T-helper 1 cell treated with Interleukin-12 subunit alpha and Interleukin-12 subunit beta and Interleukin-4 antibody, amounts not matched to agents 30 μg/mL and 1 μg/mL, for 36 hours (primary cell): ENCODE measurements around the gene SEMA3D.

Experiments
- H3K27ac Mint-ChIP-seq: one replicate; pipeline ENCODE4 v1.8.0; 2021; ENCODE audit warnings: mild to moderate bottlenecking, mixed read lengths
- H3K27me3 Mint-ChIP-seq: one replicate; pipeline ENCODE4 v1.8.0; 2021; ENCODE audit warnings: low read depth, mixed read lengths
- H3K36me3 Mint-ChIP-seq: one replicate; pipeline ENCODE4 v1.8.0; 2021; ENCODE audit warnings: low read depth, mixed read lengths
- H3K4me1 Mint-ChIP-seq: one replicate; pipeline ENCODE4 v1.8.0; 2021; ENCODE audit warnings: low read depth, mixed read lengths
- H3K4me3 Mint-ChIP-seq: one replicate; pipeline ENCODE4 v1.8.0; 2021; ENCODE audit warnings: mild to moderate bottlenecking, moderate library complexity, mixed read lengths
- H3K9me3 Mint-ChIP-seq: one replicate; pipeline ENCODE4 v1.8.0; 2021; ENCODE audit warnings: mixed read lengths

Gene SEMA3D

GRCh38 chr7:85065888-85066485 lies 120.9 kb downstream of the SEMA3D start:
- Mint-ChIP-seq H3K27me3 (no peaks in the 10 kb centered on the region), H3K36me3 (no peaks in the 10 kb centered on the region), H3K27ac (no peak overlapping the region), H3K4me1 (no peaks in the 10 kb centered on the region), H3K9me3 (no peaks in the 10 kb centered on the region), H3K4me3 (no peak overlapping the region)

GRCh38 chr7:85065306-85065705 lies 121.5 kb downstream of the SEMA3D start:
- H3K36me3 Mint-ChIP-seq = no peaks in the 10 kb centered on the region
- no peaks in the 10 kb centered on the region for H3K4me1 Mint-ChIP-seq
- no peaks in the 10 kb centered on the region for H3K27me3 Mint-ChIP-seq
- H3K27ac Mint-ChIP-seq = no peak overlapping the region
- H3K9me3 Mint-ChIP-seq = no peaks in the 10 kb centered on the region
- H3K4me3 Mint-ChIP-seq = no peak overlapping the region

- no peaks in the 10 kb centered on the region for H3K4me1 Mint-ChIP-seq
- no peak overlapping the region for H3K27ac Mint-ChIP-seq
- no peak overlapping the region for H3K4me3 Mint-ChIP-seq
- H3K9me3 Mint-ChIP-seq = no peaks in the 10 kb centered on the region
- H3K27me3 Mint-ChIP-seq = no peaks in the 10 kb centered on the region
- no peaks in the 10 kb centered on the region for H3K36me3 Mint-ChIP-seq
Observed at GRCh38 chr7:85062651-85063050, 124.2 kb downstream of the SEMA3D start.

GRCh38 chr7:85061456-85061855 lies 125.4 kb downstream of the SEMA3D start:
- Mint-ChIP-seq H3K27ac (no peak overlapping the region), H3K36me3 (no peaks in the 10 kb centered on the region), H3K27me3 (no peaks in the 10 kb centered on the region), H3K4me3 (no peak overlapping the region), H3K4me1 (no peaks in the 10 kb centered on the region), H3K9me3 (no peaks in the 10 kb centered on the region)

GRCh38 chr7:85060696-85061095 lies 126.2 kb downstream of the SEMA3D start:
- Mint-ChIP-seq H3K9me3 (no peaks in the 10 kb centered on the region), H3K36me3 (no peaks in the 10 kb centered on the region), H3K27ac (no peak overlapping the region), H3K4me3 (no peak overlapping the region), H3K27me3 (no peaks in the 10 kb centered on the region), H3K4me1 (no peaks in the 10 kb centered on the region)

- no peaks in the 10 kb centered on the region for H3K36me3 Mint-ChIP-seq
Observed at GRCh38 chr7:85055906-85056305, 130.9 kb downstream of the SEMA3D start.

GRCh38 chr7:85055196-85055595 lies 131.7 kb downstream of the SEMA3D start:
- peaks cover 3% of the 10 kb centered on the region for H3K4me1 Mint-ChIP-seq
- no peaks in the 10 kb centered on the region for H3K27me3 Mint-ChIP-seq
- no peaks in the 10 kb centered on the region for H3K9me3 Mint-ChIP-seq
- H3K4me3 Mint-ChIP-seq = no peak overlapping the region
- no peaks in the 10 kb centered on the region for H3K36me3 Mint-ChIP-seq
- no peak overlapping the region for H3K27ac Mint-ChIP-seq

More at GRCh38 chr7:85055906-85056305, 130.9 kb downstream of the SEMA3D start:
- no peak overlapping the region for H3K4me3 Mint-ChIP-seq
- no peaks in the 10 kb centered on the region for H3K27me3 Mint-ChIP-seq
- H3K4me1 Mint-ChIP-seq = peaks cover 3% of the 10 kb centered on the region
- H3K9me3 Mint-ChIP-seq = no peaks in the 10 kb centered on the region
- no peak overlapping the region for H3K27ac Mint-ChIP-seq

- H3K36me3 Mint-ChIP-seq = no peaks in the 10 kb centered on the region
- H3K27ac Mint-ChIP-seq = no peak overlapping the region
Observed at GRCh38 chr7:85054306-85054705, 132.6 kb downstream of the SEMA3D start.

GRCh38 chr7:85052894-85053293 lies 134.0 kb downstream of the SEMA3D start:
- H3K4me3 Mint-ChIP-seq = no peak overlapping the region
- H3K36me3 Mint-ChIP-seq = no peaks in the 10 kb centered on the region
- H3K4me1 Mint-ChIP-seq = peaks cover 3% of the 10 kb centered on the region
- H3K27ac Mint-ChIP-seq = no peak overlapping the region
- H3K9me3 Mint-ChIP-seq = no peaks in the 10 kb centered on the region
- no peaks in the 10 kb centered on the region for H3K27me3 Mint-ChIP-seq

More at GRCh38 chr7:85054306-85054705, 132.6 kb downstream of the SEMA3D start:
- Mint-ChIP-seq H3K4me1 (peaks cover 3% of the 10 kb centered on the region), H3K9me3 (no peaks in the 10 kb centered on the region), H3K4me3 (no peak overlapping the region), H3K27me3 (no peaks in the 10 kb centered on the region)

- H3K9me3 Mint-ChIP-seq = no peaks in the 10 kb centered on the region
- H3K27ac Mint-ChIP-seq = no peak overlapping the region
- H3K4me1 Mint-ChIP-seq = peaks cover 3% of the 10 kb centered on the region
- no peaks in the 10 kb centered on the region for H3K36me3 Mint-ChIP-seq
- H3K4me3 Mint-ChIP-seq = no peak overlapping the region
- no peaks in the 10 kb centered on the region for H3K27me3 Mint-ChIP-seq
Observed at GRCh38 chr7:85052056-85052737, 134.7 kb downstream of the SEMA3D start.

- Mint-ChIP-seq H3K4me3 (no peak overlapping the region), H3K36me3 (no peaks in the 10 kb centered on the region), H3K27me3 (no peaks in the 10 kb centered on the region), H3K9me3 (no peaks in the 10 kb centered on the region), H3K4me1 (no peaks in the 10 kb centered on the region), H3K27ac (no peak overlapping the region)
Observed at GRCh38 chr7:85046534-85046933, 140.3 kb downstream of the SEMA3D start.

GRCh38 chr7:85041605-85042216 lies 145.1 kb downstream of the SEMA3D start:
- Mint-ChIP-seq H3K27me3 (no peaks in the 10 kb centered on the region), H3K4me1 (no peaks in the 10 kb centered on the region), H3K27ac (no peak overlapping the region)

GRCh38 chr7:85039196-85039923 lies 147.5 kb downstream of the SEMA3D start:
- Mint-ChIP-seq H3K4me1 (no peaks in the 10 kb centered on the region), H3K27me3 (no peaks in the 10 kb centered on the region), H3K9me3 (no peaks in the 10 kb centered on the region), H3K4me3 (no peak overlapping the region), H3K36me3 (no peaks in the 10 kb centered on the region), H3K27ac (no peak overlapping the region)

More at GRCh38 chr7:85041605-85042216, 145.1 kb downstream of the SEMA3D start:
- Mint-ChIP-seq H3K9me3 (no peaks in the 10 kb centered on the region), H3K4me3 (no peak overlapping the region), H3K36me3 (no peaks in the 10 kb centered on the region)

GRCh38 chr7:85038466-85038865 lies 148.4 kb downstream of the SEMA3D start:
- H3K9me3 Mint-ChIP-seq = no peaks in the 10 kb centered on the region
- H3K36me3 Mint-ChIP-seq = no peaks in the 10 kb centered on the region
- H3K4me1 Mint-ChIP-seq = no peaks in the 10 kb centered on the region
- no peaks in the 10 kb centered on the region for H3K27me3 Mint-ChIP-seq
- H3K4me3 Mint-ChIP-seq = no peak overlapping the region
- no peak overlapping the region for H3K27ac Mint-ChIP-seq
